Esophagus squamous epithelium (tissue), 4 donors: ENCODE data around the gene PCDH9.

ENCODE experiments used
- POLR2A ChIP-seq, 4 donors: fragments of 450-650 bp; IDR thresholded peaks; one replicate each; pipeline ENCODE4 v1.6.1; 2017; ENCODE audit warnings: antibody characterized with exemption in 4 of 4, mild to moderate bottlenecking in 4 of 4, moderate library complexity in 3 of 4
- TF ChIP-seq, protein P1 (sequence below), 6 experiments: fragments of 450-650 bp in 4 of 6; fragments of 200-600 bp in 2 of 6; sonication (generic) in 2 of 6; IDR thresholded peaks; one replicate each; pipeline ENCODE4 v1.5.1; 2016 to 2019; ENCODE audit warnings: antibody characterized with exemption in 6 of 6, mild to moderate bottlenecking in 4 of 6, moderate library complexity in 4 of 6

GRCh38 chr13:66845393-66845792, 384.7 kb downstream of the PCDH9 start:
- TF ChIP-seq, protein P1, sequence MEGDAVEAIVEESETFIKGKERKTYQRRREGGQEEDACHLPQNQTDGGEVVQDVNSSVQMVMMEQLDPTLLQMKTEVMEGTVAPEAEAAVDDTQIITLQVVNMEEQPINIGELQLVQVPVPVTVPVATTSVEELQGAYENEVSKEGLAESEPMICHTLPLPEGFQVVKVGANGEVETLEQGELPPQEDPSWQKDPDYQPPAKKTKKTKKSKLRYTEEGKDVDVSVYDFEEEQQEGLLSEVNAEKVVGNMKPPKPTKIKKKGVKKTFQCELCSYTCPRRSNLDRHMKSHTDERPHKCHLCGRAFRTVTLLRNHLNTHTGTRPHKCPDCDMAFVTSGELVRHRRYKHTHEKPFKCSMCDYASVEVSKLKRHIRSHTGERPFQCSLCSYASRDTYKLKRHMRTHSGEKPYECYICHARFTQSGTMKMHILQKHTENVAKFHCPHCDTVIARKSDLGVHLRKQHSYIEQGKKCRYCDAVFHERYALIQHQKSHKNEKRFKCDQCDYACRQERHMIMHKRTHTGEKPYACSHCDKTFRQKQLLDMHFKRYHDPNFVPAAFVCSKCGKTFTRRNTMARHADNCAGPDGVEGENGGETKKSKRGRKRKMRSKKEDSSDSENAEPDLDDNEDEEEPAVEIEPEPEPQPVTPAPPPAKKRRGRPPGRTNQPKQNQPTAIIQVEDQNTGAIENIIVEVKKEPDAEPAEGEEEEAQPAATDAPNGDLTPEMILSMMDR (IDR thresholded peaks at IDR 0.05), result no peak
- TF ChIP-seq POLR2A (IDR thresholded peaks at IDR 0.05), result no peak
